Neural progenitor cell (in vitro differentiated cells): ENCODE measurements around the gene SNAPC2. TPM values are rescaled to one million over a fixed set of nuclear protein-coding genes. Genes with fewer than 3 reads are reported as not detected.

Experiments
- DNase-seq: peaks from one replicate; pipeline ENCODE4 v3.0.0-alpha.2; 2016; ENCODE audit warnings: low spot score
- H2AFZ ChIP-seq: fragments of 200-600 bp; sonication (generic); replicated peaks from 2 replicates; pipeline ENCODE4 v1.6.1; 2016; ENCODE audit warnings: antibody characterized with exemption
- H3F3A ChIP-seq: fragments of 200-600 bp; sonication (generic); 2 replicates; pipeline ENCODE4 v1.6.1; 2016; ENCODE audit warnings: antibody characterized with exemption, low read depth
- H3K27ac ChIP-seq: fragments of 200-600 bp; sonication (generic); 2 replicates; pipeline ENCODE4 v1.5.1; 2016; ENCODE audit warnings: mild to moderate bottlenecking
- H3K27me3 ChIP-seq: fragments of 200-600 bp; sonication (generic); 2 replicates; pipeline ENCODE4 v1.6.1; 2016; ENCODE audit warnings: mild to moderate bottlenecking, moderate library complexity
- H3K36me3 ChIP-seq: fragments of 200-600 bp; sonication (generic); 2 replicates; pipeline ENCODE4 v1.5.1; 2016
- H3K4me1 ChIP-seq: fragments of 200-600 bp; sonication (generic); 2 replicates; pipeline ENCODE4 v1.6.1; 2016; ENCODE audit warnings: mixed run types
- H3K4me2 ChIP-seq: fragments of 200-600 bp; sonication (generic); 2 replicates; pipeline ENCODE4 v1.6.1; 2016
- H3K4me3 ChIP-seq: fragments of 200-600 bp; sonication (generic); 2 replicates; pipeline ENCODE4 v1.5.1; 2016
- H3K79me2 ChIP-seq: fragments of 200-600 bp; sonication (generic); 2 replicates; pipeline ENCODE4 v1.6.1; 2016; ENCODE audit warnings: low read depth
- H3K9ac ChIP-seq: fragments of 200-600 bp; sonication (generic); 2 replicates; pipeline ENCODE4 v1.6.1; 2016
- H3K9me3 ChIP-seq: fragments of 200-600 bp; sonication (generic); 2 replicates; pipeline ENCODE4 v1.5.1; 2016; ENCODE audit warnings: low read depth
- H4K20me1 ChIP-seq: fragments of 200-600 bp; sonication (generic); 2 replicates; pipeline ENCODE4 v1.6.1; 2016; ENCODE audit warnings: low read depth
- H3K27ac Mint-ChIP-seq: 3 replicates; pipeline ENCODE4 v1.8.0; 2021; ENCODE audit warnings: mixed read lengths
- H3K27me3 Mint-ChIP-seq: 2 replicates; pipeline ENCODE4 v1.8.0; 2022; ENCODE audit warnings: low read depth, mild to moderate bottlenecking, inconsistent platforms, moderate library complexity, mixed read lengths; ENCODE audit not compliant: insufficient read depth
- H3K36me3 Mint-ChIP-seq: 3 replicates; pipeline ENCODE4 v1.8.0; 2021; ENCODE audit warnings: mixed read lengths
- H3K4me1 Mint-ChIP-seq: 3 replicates; pipeline ENCODE4 v1.8.0; 2021; ENCODE audit warnings: mixed read lengths
- H3K4me3 Mint-ChIP-seq: 3 replicates; pipeline ENCODE4 v1.8.0; 2021; ENCODE audit warnings: mild to moderate bottlenecking, moderate library complexity, mixed read lengths
- H3K9me3 Mint-ChIP-seq: 3 replicates; pipeline ENCODE4 v1.8.0; 2020; ENCODE audit warnings: mixed read lengths
- CTCF ChIP-seq: fragments of 200-600 bp; sonication (generic); IDR thresholded peaks from 2 replicates; pipeline ENCODE4 v1.5.1; 2017; ENCODE audit warnings: antibody characterized with exemption, mild to moderate bottlenecking
- EZH2 ChIP-seq: fragments of 200-600 bp; sonication (generic); IDR thresholded peaks from 2 replicates; pipeline ENCODE4 v1.6.1; 2017; ENCODE audit warnings: antibody characterized with exemption, mild to moderate bottlenecking, moderate library complexity
- EZH2phosphoT487 ChIP-seq: fragments of 200-600 bp; sonication (generic); IDR thresholded peaks from 2 replicates; pipeline ENCODE4 v1.6.1; 2017; ENCODE audit warnings: antibody characterized with exemption
- total RNA-seq: library from RNA; depleted of rRNA; stranded (reverse); fragments of >200 nt; gene quantifications from 2 replicates; pipeline ENCODE4 v1.2.3, GENCODE V29; 2015; ENCODE audit warnings: low replicate concordance

SNAPC2 gene
- total RNA-seq, 1 donor from 2014 or later, result 5.7 TPM

- no peaks in the 10 kb centered on the region for H3K27me3 ChIP-seq
- no peak overlapping the region for H3K4me3 ChIP-seq
- no peaks in the 10 kb centered on the region for H3K79me2 ChIP-seq
- H3K27ac ChIP-seq, result no peak overlapping the region
- no peak overlapping the region for H3K9ac ChIP-seq
- TF ChIP-seq EZH2phosphoT487 (no peak), EZH2 (no peak), CTCF (no peak)
- no peaks in the 10 kb centered on the region for H3K4me1 ChIP-seq
- peaks cover 13% of the 10 kb centered on the region for H3K36me3 Mint-ChIP-seq
- H3K4me3 Mint-ChIP-seq, result no peak overlapping the region
- peaks cover 20% of the 10 kb centered on the region for H4K20me1 ChIP-seq
- H3K27me3 Mint-ChIP-seq, result no peaks in the 10 kb centered on the region
- no peak overlapping the region for H3K4me2 ChIP-seq
- H3K27ac Mint-ChIP-seq, result no peak overlapping the region
- peaks cover 4% of the 10 kb centered on the region for H3K36me3 ChIP-seq
- H3K9me3 ChIP-seq, result no peaks in the 10 kb centered on the region
- no peak overlapping the region for H2AFZ ChIP-seq
- no peaks in the 10 kb centered on the region for H3K4me1 Mint-ChIP-seq
- H3F3A ChIP-seq, result peaks cover 39% of the 10 kb centered on the region
- H3K9me3 Mint-ChIP-seq, result no peaks in the 10 kb centered on the region
- DNase-seq, result no peak
Observed at GRCh38 chr19:7961920-7962626, 41.9 kb downstream of the SNAPC2 start.

DNA sequence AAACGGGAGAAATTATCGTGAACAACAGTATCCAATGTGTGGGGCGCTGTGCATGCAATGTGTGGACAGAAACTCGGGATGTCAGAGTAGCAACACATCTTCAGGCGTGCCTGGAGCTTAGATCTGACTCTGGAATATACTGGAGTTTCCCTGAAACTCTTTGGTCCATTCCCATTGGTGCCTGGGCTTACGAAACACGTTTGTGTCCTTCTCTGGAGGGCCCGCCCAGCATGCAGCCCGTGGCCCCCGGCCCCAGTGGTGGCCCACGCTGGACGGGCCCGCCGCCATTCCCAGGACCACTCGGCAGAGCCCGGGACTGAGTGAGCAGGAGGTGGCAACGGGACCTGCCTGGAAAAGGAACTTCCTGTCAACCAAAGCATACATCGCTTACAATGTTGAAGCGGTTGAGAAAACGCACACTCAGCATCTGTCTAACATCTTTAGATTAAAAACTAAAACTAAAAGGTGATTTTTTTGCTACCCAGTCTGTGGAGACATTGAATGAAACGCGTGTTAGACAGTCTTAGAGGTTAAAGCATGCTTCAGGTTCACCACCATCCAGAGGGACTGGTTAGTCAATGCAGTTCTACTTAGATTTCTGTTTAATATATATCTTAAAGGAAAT lies 42.6 kb downstream of the SNAPC2 start:
- H3K4me1 ChIP-seq, result no peaks in the 10 kb centered on the region
- H3K79me2 ChIP-seq, result no peaks in the 10 kb centered on the region
- H3K4me1 Mint-ChIP-seq, result no peaks in the 10 kb centered on the region
- no peak overlapping the region for H3K4me3 Mint-ChIP-seq
- H3K9me3 ChIP-seq, result no peaks in the 10 kb centered on the region
- H2AFZ ChIP-seq, result no peak overlapping the region
- no peak for DNase-seq
- H3F3A ChIP-seq, result peaks cover 35% of the 10 kb centered on the region
- H3K27ac Mint-ChIP-seq, result no peak overlapping the region
- peaks cover 22% of the 10 kb centered on the region for H4K20me1 ChIP-seq
- no peaks in the 10 kb centered on the region for H3K9me3 Mint-ChIP-seq
- peaks cover 19% of the 10 kb centered on the region for H3K36me3 Mint-ChIP-seq
- no peaks in the 10 kb centered on the region for H3K27me3 Mint-ChIP-seq
- peaks cover 4% of the 10 kb centered on the region for H3K36me3 ChIP-seq
- H3K27ac ChIP-seq, result no peak overlapping the region
- no peak overlapping the region for H3K9ac ChIP-seq
- no peak overlapping the region for H3K4me3 ChIP-seq
- no peaks in the 10 kb centered on the region for H3K27me3 ChIP-seq
- no peak overlapping the region for H3K4me2 ChIP-seq
- no peak for TF ChIP-seq EZH2phosphoT487
- TF ChIP-seq EZH2, result no peak
- TF ChIP-seq CTCF, result no peak

- H3K9ac ChIP-seq, result no peak overlapping the region
- H3K36me3 Mint-ChIP-seq, result peaks cover 21% of the 10 kb centered on the region
- no peaks in the 10 kb centered on the region for H3K27me3 Mint-ChIP-seq
- H3K79me2 ChIP-seq, result no peaks in the 10 kb centered on the region
- H3K4me2 ChIP-seq, result no peak overlapping the region
- no peaks in the 10 kb centered on the region for H3K9me3 ChIP-seq
- no peaks in the 10 kb centered on the region for H3K27me3 ChIP-seq
- peaks cover 29% of the 10 kb centered on the region for H3F3A ChIP-seq
- no peak for DNase-seq
- no peak overlapping the region for H3K27ac ChIP-seq
- H3K27ac Mint-ChIP-seq, result no peak overlapping the region
- TF ChIP-seq EZH2, result no peak
- TF ChIP-seq EZH2phosphoT487, result no peak
- no peak for TF ChIP-seq CTCF
- H3K4me1 Mint-ChIP-seq, result no peaks in the 10 kb centered on the region
- no peak overlapping the region for H3K4me3 Mint-ChIP-seq
- peaks cover 26% of the 10 kb centered on the region for H4K20me1 ChIP-seq
- H3K9me3 Mint-ChIP-seq, result no peaks in the 10 kb centered on the region
- H2AFZ ChIP-seq, result no peak overlapping the region
- no peaks in the 10 kb centered on the region for H3K4me1 ChIP-seq
- H3K4me3 ChIP-seq, result no peak overlapping the region
- peaks cover 4% of the 10 kb centered on the region for H3K36me3 ChIP-seq
Observed at GRCh38 chr19:7963566-7963965, 43.4 kb downstream of the SNAPC2 start.
